ENCODE data around the gene TRIM56.
"Not testable (repeated sequence)": the region's sequence is repeated elsewhere in the genome, so short reads cannot be mapped to it uniquely, and the experiment has no call there.

TRIM56 gene

GRCh38 chr7:101092266-101092905, 7.1 kb downstream of the TRIM56 start:
- DNase-seq: not testable (repeated sequence)

- no peak for DNase-seq
Observed at GRCh38 chr7:101093906-101094305, 8.6 kb downstream of the TRIM56 start.

GRCh38 chr7:101094376-101094775, 9.1 kb downstream of the TRIM56 start:
- no peak for DNase-seq

GRCh38 chr7:101094791-101095375, 9.6 kb downstream of the TRIM56 start:
- DNase-seq: peak; percentile 60

GRCh38 chr7:101096331-101096956, 11.2 kb downstream of the TRIM56 start:
- DNase-seq: no peak

GRCh38 chr7:101096957-101097347, 11.7 kb downstream of the TRIM56 start:
- DNase-seq: no peak

GRCh38 chr7:101097561-101097960, 12.3 kb downstream of the TRIM56 start:
- DNase-seq: no peak

- DNase-seq: peak; percentile 69 to 73
Observed at GRCh38 chr7:101099969-101100781, 14.9 kb downstream of the TRIM56 start.

- no peak for DNase-seq
Observed at GRCh38 chr7:101100858-101101847, 15.9 kb downstream of the TRIM56 start.

- DNase-seq: no peak
Observed at GRCh38 chr7:101102026-101102425, 16.7 kb downstream of the TRIM56 start.

GRCh38 chr7:101103701-101104100, 18.4 kb downstream of the TRIM56 start:
- DNase-seq: not testable (repeated sequence)

GRCh38 chr7:101104193-101104713, 19.0 kb downstream of the TRIM56 start:
- no peak for DNase-seq

- DNase-seq: no peak
Observed at GRCh38 chr7:101104799-101105198, 19.5 kb downstream of the TRIM56 start.

GRCh38 chr7:101105248-101105647, 20.0 kb downstream of the TRIM56 start:
- DNase-seq: not testable (repeated sequence)

GRCh38 chr7:101106386-101106785, 21.1 kb downstream of the TRIM56 start:
- no peak for DNase-seq

- no peak for DNase-seq
Observed at GRCh38 chr7:101108330-101108857, 23.1 kb downstream of the TRIM56 start.

GRCh38 chr7:101108961-101109360, 23.7 kb downstream of the TRIM56 start:
- DNase-seq: no peak

- no peak for DNase-seq
Observed at GRCh38 chr7:101109368-101109767, 24.1 kb downstream of the TRIM56 start.

GRCh38 chr7:101111261-101111660, 26.0 kb downstream of the TRIM56 start:
- no peak for DNase-seq

- DNase-seq: no peak
Observed at GRCh38 chr7:101112233-101112632, 27.0 kb downstream of the TRIM56 start.

GRCh38 chr7:101113140-101113539, 27.9 kb downstream of the TRIM56 start:
- not testable (repeated sequence) for DNase-seq

GRCh38 chr7:101113836-101114235, 28.6 kb downstream of the TRIM56 start:
- no peak for DNase-seq
